22Rv1 (cell line): ENCODE data around the gene AADAT.
"Not testable (repeated sequence)": the region's sequence is repeated elsewhere in the genome, so short reads cannot be mapped to it uniquely, and the experiment has no call there.

Source experiments
- H3K27ac ChIP-seq: fragments of 450-650 bp; 2 replicates; pipeline ENCODE4 v1.5.1; 2017
- ZFX ChIP-seq: fragments of 450-650 bp; IDR thresholded peaks from 2 replicates; pipeline ENCODE4 v1.6.1; 2017; ENCODE audit warnings: antibody characterized with exemption, borderline replicate concordance
- TF ChIP-seq, protein P1 (sequence below): fragments of 450-650 bp; IDR thresholded peaks from 2 replicates; pipeline ENCODE4 v1.5.1; 2017; ENCODE audit warnings: mild to moderate bottlenecking

AADAT gene

GRCh38 chr4:170124406-170124805 is 34.6 kb upstream of the AADAT start:
- no peak overlapping the region for H3K27ac ChIP-seq
- TF ChIP-seq, protein P1, sequence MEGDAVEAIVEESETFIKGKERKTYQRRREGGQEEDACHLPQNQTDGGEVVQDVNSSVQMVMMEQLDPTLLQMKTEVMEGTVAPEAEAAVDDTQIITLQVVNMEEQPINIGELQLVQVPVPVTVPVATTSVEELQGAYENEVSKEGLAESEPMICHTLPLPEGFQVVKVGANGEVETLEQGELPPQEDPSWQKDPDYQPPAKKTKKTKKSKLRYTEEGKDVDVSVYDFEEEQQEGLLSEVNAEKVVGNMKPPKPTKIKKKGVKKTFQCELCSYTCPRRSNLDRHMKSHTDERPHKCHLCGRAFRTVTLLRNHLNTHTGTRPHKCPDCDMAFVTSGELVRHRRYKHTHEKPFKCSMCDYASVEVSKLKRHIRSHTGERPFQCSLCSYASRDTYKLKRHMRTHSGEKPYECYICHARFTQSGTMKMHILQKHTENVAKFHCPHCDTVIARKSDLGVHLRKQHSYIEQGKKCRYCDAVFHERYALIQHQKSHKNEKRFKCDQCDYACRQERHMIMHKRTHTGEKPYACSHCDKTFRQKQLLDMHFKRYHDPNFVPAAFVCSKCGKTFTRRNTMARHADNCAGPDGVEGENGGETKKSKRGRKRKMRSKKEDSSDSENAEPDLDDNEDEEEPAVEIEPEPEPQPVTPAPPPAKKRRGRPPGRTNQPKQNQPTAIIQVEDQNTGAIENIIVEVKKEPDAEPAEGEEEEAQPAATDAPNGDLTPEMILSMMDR = no peak
- no peak for TF ChIP-seq ZFX

- no peak for TF ChIP-seq ZFX
- TF ChIP-seq, protein P1 = no peak
- H3K27ac ChIP-seq = no peak overlapping the region
These were observed 32.5 kb upstream of the AADAT start for GRCh38 chr4:170122252-170122651.

- TF ChIP-seq ZFX = no peak
- TF ChIP-seq, protein P1 = no peak
- no peak overlapping the region for H3K27ac ChIP-seq
These were observed 24.9 kb upstream of the AADAT start for GRCh38 chr4:170114636-170115035.

- not testable (repeated sequence) for H3K27ac ChIP-seq
These were observed 24.4 kb upstream of the AADAT start for GRCh38 chr4:170114183-170114582.

DNA sequence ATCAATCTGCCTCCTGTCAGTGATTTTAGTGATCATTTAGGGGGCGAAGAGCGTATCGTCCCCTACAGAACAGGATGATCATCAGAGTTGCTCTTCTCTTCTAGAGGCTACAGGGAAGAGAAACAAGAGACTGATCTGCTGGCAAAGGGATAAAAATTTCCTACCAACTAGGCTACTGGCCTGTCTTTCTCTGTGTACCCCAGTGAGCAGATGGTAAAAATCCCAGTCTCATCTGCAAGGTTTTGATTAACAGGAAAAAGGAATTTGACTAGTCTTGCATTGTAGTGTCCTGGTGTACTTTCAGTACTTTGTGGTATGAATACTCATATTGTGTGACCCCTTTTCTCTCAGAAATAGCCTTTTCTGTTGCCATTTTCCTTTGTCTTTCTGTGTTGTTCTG is 21.8 kb upstream of the AADAT start:
- H3K27ac ChIP-seq = no peak overlapping the region
- no peak for TF ChIP-seq ZFX
- TF ChIP-seq, protein P1 = no peak

DNA sequence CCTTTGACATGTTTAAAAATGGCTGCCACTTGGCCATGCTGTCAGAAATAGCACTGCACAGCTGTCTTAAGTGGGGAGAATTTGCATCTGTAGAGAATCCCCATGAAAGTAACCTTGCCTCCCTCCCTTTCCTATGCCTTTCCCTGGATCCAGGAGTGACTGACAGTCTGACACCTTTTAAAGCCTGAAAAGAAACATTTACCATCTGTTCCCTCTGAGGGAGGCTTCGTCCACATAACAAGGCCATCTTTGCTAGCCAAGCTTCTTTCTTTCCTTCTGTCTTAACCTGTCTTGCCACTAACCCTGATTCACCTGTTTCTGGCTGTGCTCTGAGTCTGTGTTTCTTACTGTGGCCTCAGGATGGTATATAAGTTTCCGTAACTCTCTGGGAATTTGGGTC is 21.3 kb upstream of the AADAT start:
- TF ChIP-seq, protein P1 = no peak
- no peak for TF ChIP-seq ZFX
- H3K27ac ChIP-seq = no peak overlapping the region

DNA sequence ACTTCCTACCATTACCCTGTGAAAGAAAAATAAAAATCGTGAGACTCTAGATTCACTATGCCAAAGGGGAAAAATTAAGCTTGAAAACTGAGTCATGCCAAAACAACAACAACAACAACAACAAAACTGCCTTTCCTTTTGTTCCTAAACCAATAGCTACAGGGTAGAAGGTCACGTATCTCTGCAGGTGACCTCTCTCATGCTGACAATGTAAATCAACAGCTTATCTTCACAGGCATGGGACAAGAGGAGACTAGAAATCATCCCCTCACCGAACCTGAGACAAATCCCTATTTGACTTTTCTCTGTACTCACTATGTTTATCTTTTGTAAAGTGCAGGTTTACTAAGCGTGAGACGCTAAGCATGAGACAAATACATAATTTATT is 20.5 kb upstream of the AADAT start:
- TF ChIP-seq, protein P1 = no peak
- no peak for TF ChIP-seq ZFX
- no peak overlapping the region for H3K27ac ChIP-seq

- TF ChIP-seq ZFX = no peak
- TF ChIP-seq, protein P1 = no peak
These were observed 20.0 kb upstream of the AADAT start for GRCh38 chr4:170109586-170110284.

More at GRCh38 chr4:170109586-170110284, 20.0 kb upstream of the AADAT start:
- H3K27ac ChIP-seq = no peak overlapping the region
